IPS-18c (cell line): ENCODE data around the gene DUSP7.
A peak's percentile ranks its signal among the peaks of the same experiment; 100 is the strongest.

Experiments
- H3K4me3 ChIP-seq: 2 replicates; pipeline ENCODE4 v1.7.0; 2013; ENCODE audit warnings: low read depth, mild to moderate bottlenecking, low read length, moderate library complexity; ENCODE audit not compliant: insufficient read depth
- H3K9me3 ChIP-seq: one replicate; pipeline ENCODE4 v1.6.1; 2013; ENCODE audit warnings: mild to moderate bottlenecking, low read length, moderate library complexity; ENCODE audit not compliant: control insufficient read depth, insufficient read depth

DUSP7 gene

GRCh38 chr3:52010431-52010830 is 45.9 kb downstream of the DUSP7 start:
- Histone ChIP-seq H3K9me3 (no peaks in the 10 kb centered on the region), H3K4me3 (no peak overlapping the region)

- Histone ChIP-seq H3K4me3 (no peak overlapping the region), H3K9me3 (no peaks in the 10 kb centered on the region)
Measured at GRCh38 chr3:52007291-52007690, 49.1 kb downstream of the DUSP7 start.

- Histone ChIP-seq H3K9me3 (no peaks in the 10 kb centered on the region), H3K4me3 (no peak overlapping the region)
Measured at GRCh38 chr3:52006820-52007133, 49.6 kb downstream of the DUSP7 start.

- Histone ChIP-seq H3K4me3 (peak overlapping the region; percentile 31; the same call in 1 of the 2 replicates), H3K9me3 (no peaks in the 10 kb centered on the region)
Measured at GRCh38 chr3:52006017-52006819, 50.2 kb downstream of the DUSP7 start.

- H3K9me3 ChIP-seq = no peaks in the 10 kb centered on the region
- no peak overlapping the region for H3K4me3 ChIP-seq
Measured at GRCh38 chr3:52005571-52005986, 50.8 kb downstream of the DUSP7 start.

- H3K4me3 ChIP-seq = no peak overlapping the region
Measured at GRCh38 chr3:52004906-52005395, 51.4 kb downstream of the DUSP7 start.

GRCh38 chr3:52004163-52004787 is 52.1 kb downstream of the DUSP7 start:
- Histone ChIP-seq H3K9me3 (no peaks in the 10 kb centered on the region), H3K4me3 (no peak overlapping the region)

More at GRCh38 chr3:52004906-52005395, 51.4 kb downstream of the DUSP7 start:
- no peaks in the 10 kb centered on the region for H3K9me3 ChIP-seq

GRCh38 chr3:52002748-52003147 is 53.6 kb downstream of the DUSP7 start:
- Histone ChIP-seq H3K9me3 (no peaks in the 10 kb centered on the region), H3K4me3 (no peak overlapping the region)

- Histone ChIP-seq H3K9me3 (no peaks in the 10 kb centered on the region), H3K4me3 (no peak overlapping the region)
Measured at GRCh38 chr3:52001443-52001974, 54.9 kb downstream of the DUSP7 start.

- H3K4me3 ChIP-seq = no peak overlapping the region
- H3K9me3 ChIP-seq = no peaks in the 10 kb centered on the region
Measured at GRCh38 chr3:51999846-52000245, 56.5 kb downstream of the DUSP7 start.
